Uterus (tissue), 2 donors: ENCODE results near the gene LYZL4.

Source experiments
- POLR2A ChIP-seq, 2 donors: fragments of 450-650 bp; IDR thresholded peaks; one replicate each; pipeline ENCODE4 v1.6.1; 2016; ENCODE audit warnings: antibody characterized with exemption in 2 of 2, mild to moderate bottlenecking in 1 of 2, moderate library complexity in 1 of 2
- TF ChIP-seq, protein P1 (sequence below), 4 experiments: fragments of 200-600 bp in 2 of 4; fragments of 450-650 bp in 2 of 4; sonication (generic) in 2 of 4; IDR thresholded peaks; one replicate each; pipeline ENCODE4 v1.5.1; 2016 to 2019; ENCODE audit warnings: antibody characterized with exemption in 4 of 4, mild to moderate bottlenecking in 2 of 4, moderate library complexity in 1 of 4

DNA sequence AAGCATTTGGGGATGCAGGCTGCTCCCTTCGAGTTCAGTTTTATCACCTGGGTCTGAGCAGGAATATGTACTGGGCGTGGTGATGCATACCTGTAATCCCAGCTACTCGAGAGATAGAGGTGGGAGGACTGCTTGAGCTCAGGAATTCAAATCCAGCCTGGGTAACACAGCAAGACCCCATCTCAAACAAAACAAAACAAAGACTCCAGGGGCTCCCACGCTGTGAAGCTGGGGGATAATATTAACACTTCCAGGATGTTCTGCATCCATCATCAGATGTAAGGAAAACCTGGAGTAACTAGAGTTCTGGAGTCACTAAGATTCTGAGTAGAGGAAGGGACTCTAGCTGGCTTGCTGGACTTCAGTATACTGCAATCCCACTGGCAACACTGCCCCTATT is 40.6 kb downstream of the LYZL4 start:
- TF ChIP-seq, protein P1, sequence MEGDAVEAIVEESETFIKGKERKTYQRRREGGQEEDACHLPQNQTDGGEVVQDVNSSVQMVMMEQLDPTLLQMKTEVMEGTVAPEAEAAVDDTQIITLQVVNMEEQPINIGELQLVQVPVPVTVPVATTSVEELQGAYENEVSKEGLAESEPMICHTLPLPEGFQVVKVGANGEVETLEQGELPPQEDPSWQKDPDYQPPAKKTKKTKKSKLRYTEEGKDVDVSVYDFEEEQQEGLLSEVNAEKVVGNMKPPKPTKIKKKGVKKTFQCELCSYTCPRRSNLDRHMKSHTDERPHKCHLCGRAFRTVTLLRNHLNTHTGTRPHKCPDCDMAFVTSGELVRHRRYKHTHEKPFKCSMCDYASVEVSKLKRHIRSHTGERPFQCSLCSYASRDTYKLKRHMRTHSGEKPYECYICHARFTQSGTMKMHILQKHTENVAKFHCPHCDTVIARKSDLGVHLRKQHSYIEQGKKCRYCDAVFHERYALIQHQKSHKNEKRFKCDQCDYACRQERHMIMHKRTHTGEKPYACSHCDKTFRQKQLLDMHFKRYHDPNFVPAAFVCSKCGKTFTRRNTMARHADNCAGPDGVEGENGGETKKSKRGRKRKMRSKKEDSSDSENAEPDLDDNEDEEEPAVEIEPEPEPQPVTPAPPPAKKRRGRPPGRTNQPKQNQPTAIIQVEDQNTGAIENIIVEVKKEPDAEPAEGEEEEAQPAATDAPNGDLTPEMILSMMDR (IDR thresholded peaks at IDR 0.05): no peak
- TF ChIP-seq POLR2A (IDR thresholded peaks at IDR 0.05): no peak
